GM12874 (cell line): ENCODE data around the gene UCP2.

Experiments
- TF ChIP-seq, protein P1 (sequence below): IDR thresholded peaks from 2 replicates; pipeline ENCODE4 v1.5.1; 2011; ENCODE audit warnings: low read depth, mild to moderate bottlenecking, control low read depth, low read length, moderate library complexity; ENCODE audit not compliant: insufficient read depth

Gene UCP2

DNA sequence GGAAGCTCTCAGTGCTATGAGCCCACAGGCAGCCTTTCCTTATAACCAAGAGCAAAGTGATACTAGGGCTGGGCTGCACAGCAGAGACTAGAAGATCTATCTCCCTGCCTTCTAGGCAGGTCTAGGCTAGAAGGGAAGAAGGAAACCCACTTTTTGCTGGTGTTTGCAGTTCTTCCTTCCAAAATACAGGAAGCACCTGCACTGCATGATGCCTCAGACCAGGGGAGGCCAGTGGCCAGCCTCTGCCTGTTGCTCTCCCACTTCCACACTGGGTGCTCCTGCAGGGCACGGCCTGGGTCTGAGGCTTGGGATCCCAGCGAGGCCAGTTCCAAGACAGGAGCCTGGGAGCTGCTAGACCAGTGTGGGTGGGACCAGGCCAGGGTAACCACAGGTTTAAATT lies 32.2 kb upstream of the UCP2 start:
- TF ChIP-seq, protein P1, sequence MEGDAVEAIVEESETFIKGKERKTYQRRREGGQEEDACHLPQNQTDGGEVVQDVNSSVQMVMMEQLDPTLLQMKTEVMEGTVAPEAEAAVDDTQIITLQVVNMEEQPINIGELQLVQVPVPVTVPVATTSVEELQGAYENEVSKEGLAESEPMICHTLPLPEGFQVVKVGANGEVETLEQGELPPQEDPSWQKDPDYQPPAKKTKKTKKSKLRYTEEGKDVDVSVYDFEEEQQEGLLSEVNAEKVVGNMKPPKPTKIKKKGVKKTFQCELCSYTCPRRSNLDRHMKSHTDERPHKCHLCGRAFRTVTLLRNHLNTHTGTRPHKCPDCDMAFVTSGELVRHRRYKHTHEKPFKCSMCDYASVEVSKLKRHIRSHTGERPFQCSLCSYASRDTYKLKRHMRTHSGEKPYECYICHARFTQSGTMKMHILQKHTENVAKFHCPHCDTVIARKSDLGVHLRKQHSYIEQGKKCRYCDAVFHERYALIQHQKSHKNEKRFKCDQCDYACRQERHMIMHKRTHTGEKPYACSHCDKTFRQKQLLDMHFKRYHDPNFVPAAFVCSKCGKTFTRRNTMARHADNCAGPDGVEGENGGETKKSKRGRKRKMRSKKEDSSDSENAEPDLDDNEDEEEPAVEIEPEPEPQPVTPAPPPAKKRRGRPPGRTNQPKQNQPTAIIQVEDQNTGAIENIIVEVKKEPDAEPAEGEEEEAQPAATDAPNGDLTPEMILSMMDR: no peak

DNA sequence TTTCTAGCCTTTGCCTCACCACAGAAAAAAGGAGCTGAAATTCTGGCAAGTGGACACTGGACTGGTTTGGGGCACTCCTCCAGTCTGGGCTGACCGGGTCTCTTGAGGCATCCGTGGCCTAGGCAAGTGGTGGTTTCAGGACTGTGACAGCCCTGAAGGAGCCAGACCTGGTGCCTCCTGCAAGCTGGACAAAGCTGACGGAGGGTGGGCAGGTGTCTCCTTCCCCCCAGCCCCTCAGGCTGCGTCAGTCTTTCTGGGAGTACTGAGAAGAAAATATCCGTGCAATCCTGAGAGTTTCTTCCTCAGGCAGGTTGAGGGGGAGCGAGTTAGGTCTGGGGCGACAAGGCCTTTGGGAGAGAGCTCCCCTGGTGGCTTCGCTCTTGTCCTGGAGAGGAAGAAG lies 30.5 kb upstream of the UCP2 start:
- TF ChIP-seq, protein P1: no peak

DNA sequence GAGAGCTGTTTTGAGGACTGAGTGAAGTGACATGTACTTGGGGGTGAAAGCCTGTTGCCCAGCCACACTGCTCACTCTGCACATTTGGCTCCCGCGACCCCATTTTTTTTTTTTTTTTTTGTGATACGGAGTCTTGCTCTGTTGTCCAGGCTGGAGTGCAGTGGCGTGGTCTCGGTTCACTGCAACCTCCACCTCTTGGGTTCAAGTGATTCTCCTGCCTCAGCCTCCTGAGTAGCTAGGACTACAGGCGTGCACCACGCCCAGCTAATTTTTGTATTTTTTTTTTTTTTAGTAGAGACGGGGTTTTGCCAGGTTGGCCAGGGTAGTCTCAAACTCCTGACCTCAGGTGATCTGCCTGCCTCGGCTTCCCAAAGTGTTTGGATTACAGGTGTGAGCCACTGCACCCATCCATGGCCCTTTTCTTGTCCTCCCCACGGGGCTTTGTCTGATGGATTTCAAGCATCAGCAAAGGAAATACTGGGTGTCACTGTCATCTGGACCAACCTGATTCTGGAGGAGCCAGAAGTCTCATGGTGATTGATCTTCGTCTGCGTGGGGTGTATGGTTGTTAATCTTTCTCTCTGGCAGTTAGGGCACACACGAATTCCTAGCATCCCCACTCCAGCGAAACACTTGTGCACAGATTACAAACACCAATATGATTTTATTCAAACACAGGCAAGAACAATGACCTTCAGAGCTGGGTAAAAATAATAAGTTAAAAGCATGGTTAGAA lies 29.6 kb upstream of the UCP2 start:
- TF ChIP-seq, protein P1: no peak

DNA sequence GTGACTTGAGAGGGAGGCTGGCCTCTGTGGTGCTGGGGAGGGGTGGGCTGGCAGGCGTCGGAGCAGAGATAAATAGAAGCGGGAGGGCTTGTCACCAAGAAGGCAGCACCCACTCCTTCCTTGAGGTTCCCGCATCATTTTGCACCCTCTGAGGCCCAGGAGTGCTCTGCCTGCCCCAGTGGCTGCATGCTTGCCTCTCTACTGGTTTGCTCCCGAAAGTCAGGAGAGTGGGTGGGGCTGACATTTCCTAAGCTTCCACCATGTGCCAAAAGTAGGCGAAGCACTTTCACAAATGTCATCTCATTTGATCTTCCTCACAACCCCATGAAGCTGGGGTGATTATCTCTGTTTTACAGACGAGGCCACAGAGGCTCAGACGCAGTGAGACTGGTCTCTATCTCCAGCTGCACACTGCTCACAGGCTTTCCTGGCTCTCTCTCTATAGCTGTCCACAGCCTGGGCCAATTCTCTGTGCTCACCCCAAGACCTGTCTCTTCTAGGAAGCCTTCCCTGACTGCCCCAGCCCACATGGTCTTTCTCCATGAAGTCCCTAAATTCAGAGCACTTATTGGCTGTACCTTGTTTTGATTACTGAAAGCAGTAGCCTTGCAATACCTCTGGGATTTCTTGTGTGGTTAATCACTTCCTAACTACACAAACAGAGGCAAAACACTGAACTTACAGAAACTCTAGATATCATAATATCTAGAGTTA lies 28.9 kb upstream of the UCP2 start:
- TF ChIP-seq, protein P1: no peak

DNA sequence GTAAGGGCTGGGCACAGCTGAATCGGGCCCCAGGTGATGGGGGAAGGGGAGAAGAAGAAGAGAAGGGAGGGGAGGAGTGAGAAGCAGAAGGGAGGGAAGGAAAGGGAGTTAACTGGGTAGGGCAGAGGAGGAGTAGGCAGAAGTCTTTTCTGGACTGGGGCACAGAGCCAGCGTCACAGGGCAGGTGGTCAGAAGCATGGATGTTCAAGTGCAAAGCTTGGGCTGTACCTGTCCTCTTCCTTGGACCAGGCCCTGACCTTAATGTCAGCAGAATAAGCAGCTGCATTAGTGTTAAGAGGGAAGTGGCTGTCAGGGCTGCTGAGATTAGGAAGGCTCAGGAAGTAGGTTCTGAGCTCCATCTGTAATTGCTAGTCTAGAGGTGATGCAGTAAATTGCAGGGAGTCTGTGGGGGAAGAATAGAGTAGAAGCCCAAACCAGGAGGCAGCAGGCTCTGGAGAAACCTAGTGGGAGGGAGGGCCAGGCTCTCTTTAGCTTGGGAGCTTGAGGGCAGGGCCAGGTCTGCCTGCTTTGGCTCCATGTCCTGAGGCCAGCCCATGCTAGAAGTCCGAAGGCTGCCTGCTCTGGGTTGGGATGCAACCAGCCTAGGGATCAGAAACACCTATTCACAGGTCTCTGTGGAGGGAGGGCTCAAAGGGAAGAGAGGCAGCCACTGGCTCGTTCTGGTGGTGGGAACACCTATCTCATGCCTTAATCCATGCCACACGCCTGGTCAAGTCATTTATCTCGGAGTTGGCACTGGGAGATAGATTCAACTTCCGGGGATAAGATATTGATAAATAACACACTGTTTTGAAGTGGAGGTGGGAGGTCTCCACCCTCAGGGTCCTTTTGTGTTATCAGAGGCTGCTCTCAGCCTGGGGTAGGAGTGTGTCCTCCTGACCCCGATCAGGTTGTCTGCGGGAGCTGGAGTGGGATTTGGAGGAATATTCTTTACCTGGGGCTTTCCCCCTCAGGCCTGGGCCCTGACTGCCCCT lies 28.0 kb upstream of the UCP2 start:
- TF ChIP-seq, protein P1: no peak

DNA sequence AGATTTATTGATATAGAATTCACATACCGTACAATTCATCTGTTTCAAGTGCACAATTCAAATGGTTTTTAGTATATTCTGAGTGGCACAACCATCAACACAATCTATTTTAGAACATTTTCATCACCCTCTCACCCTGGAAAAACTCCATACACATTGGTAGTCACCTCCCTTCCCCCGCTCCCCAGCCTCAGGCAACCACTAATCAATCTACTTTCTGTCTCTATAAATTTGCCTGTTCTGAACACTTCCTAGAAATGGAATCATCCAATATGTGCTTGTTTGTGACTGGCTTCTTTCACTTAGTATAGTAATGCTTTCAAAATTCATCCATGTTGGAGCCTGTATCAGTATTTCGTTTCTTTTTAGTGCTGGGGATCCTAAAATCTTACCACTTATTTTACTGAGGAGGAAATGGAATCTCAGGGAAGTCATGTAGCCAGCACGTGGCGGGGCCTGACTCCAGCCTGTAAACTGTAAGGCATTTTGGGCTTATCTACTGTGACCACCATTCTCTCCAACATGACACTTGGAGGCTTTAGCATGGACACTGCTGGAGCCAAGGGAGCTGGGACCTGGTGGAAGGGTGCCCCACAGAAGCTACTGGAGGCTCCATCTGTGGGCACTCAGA lies 27.1 kb upstream of the UCP2 start:
- TF ChIP-seq, protein P1: no peak
